Measurements from ENCODE around the gene MAP4K4.

The MAP4K4 gene

DNA sequence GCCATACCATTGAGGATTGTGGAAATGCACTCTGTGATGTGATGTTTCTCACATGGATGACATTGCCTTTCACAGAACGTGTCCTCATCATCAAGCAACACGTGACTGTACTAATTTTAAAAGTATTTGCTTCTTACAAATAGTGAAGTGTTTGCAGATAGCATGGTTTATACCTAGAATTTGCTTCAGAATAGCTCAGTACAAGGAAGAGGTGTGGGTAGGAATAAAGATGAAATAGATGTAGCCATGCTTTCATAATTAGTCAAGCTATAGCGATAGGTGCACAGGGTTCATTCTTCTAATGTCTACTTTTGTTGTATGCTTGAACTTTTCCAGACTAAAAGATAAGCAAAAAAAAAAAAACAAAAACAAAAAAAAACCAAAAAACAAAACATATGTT lies 27.5 kb downstream of the MAP4K4 start:
- Histone ChIP-seq H3K4me1 (ENCODE audit: insufficient read depth, insufficient read length) (no peaks in the 10 kb centered on the region), H3K36me3 (ENCODE audit: insufficient read depth, insufficient read length, low read length) (peaks cover 19% of the 10 kb centered on the region), H3K4me3 (ENCODE audit: insufficient read length, low read depth) (no peak overlapping the region), H3K9ac (ENCODE audit: insufficient read length, low read depth) (no peak overlapping the region), H3K27me3 (ENCODE audit: insufficient read depth, insufficient read length) (no peaks in the 10 kb centered on the region), H3K9me3 (ENCODE audit: insufficient read depth, low read length) (peaks cover 9% of the 10 kb centered on the region)
- no peak for TF ChIP-seq SUZ12 (IDR thresholded peaks at IDR 0.05; ENCODE audit: extremely low read depth, insufficient read depth, insufficient read length)
- no peak for TF ChIP-seq YY1 (IDR thresholded peaks at IDR 0.05; ENCODE audit: insufficient read depth, insufficient read length)
- TF ChIP-seq ZNF274 (IDR thresholded peaks at IDR 0.05; ENCODE audit: low read depth, low read length), result no peak
- no peak for DNase-seq (ENCODE audit: low read depth, low spot score)

DNA sequence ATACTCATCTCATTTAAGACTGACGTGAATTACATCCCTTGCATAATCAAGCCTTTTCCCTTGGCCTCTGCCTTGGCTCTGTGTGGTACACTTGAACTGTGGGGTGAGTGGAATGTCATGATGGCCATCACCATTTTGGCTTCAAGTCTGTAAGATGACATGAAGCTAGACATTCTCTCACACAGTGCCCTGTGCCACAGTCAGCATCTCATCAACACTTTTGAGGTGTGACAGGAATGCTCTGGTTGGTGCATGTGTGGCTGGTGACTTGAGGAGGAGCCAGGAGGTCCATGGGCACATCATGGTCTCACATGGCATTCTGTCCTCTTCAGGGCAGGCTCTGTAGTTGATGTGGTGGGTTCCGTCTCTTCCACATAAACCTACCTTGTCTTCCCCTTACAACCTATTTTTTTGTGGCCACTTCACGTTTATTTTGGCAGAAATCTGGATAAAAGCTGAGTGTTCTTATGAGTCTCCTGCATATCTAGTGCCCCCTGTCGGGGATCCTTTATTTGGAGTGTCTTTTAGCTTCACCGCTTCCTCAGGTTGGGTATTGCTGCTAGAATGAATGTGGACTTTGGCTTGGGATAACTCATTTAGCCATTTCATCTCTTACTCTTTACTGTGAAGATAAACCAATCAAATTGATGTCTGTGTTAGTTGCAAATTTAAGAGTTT lies 28.1 kb downstream of the MAP4K4 start:
- Histone ChIP-seq H3K4me1 (ENCODE audit: insufficient read depth, insufficient read length) (no peaks in the 10 kb centered on the region), H3K9ac (ENCODE audit: insufficient read length, low read depth) (no peak overlapping the region), H3K9me3 (ENCODE audit: insufficient read depth, low read length) (peaks cover 9% of the 10 kb centered on the region), H3K36me3 (ENCODE audit: insufficient read depth, insufficient read length, low read length) (peaks cover 22% of the 10 kb centered on the region), H3K27me3 (ENCODE audit: insufficient read depth, insufficient read length) (no peaks in the 10 kb centered on the region), H3K4me3 (ENCODE audit: insufficient read length, low read depth) (no peak overlapping the region)
- DNase-seq (ENCODE audit: low read depth, low spot score), result no peak
- no peak for TF ChIP-seq YY1 (IDR thresholded peaks at IDR 0.05; ENCODE audit: insufficient read depth, insufficient read length)

DNA sequence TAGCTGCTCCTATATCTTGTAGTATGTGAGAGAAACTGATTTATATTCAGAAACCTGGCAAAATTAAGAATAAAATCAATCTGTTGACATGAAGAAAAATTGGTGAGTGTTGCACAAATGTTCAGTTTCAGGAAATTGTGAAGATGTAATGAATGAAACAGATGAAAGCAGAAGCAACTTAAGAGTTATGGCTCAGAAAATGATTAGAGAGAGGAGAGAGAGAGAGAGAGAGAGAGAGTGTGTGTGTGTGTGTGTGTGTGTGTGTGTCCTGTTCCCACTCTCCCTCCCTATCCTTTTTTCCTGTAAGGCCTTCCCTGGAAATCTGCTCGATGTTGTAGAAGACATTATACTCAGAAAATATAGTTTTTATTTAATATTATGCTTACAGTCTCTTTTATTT lies 31.4 kb downstream of the MAP4K4 start:
- H3K36me3 ChIP-seq (ENCODE audit: insufficient read depth, insufficient read length, low read length), result peaks cover 22% of the 10 kb centered on the region
- no peak overlapping the region for H3K4me3 ChIP-seq (ENCODE audit: insufficient read length, low read depth)
- H3K4me1 ChIP-seq (ENCODE audit: insufficient read depth, insufficient read length), result peaks cover 10% of the 10 kb centered on the region
- H3K9me3 ChIP-seq (ENCODE audit: insufficient read depth, low read length), result no peaks in the 10 kb centered on the region
- H3K9ac ChIP-seq (ENCODE audit: insufficient read length, low read depth), result no peak overlapping the region
- no peak for DNase-seq (ENCODE audit: low read depth, low spot score)
- H3K27me3 ChIP-seq (ENCODE audit: insufficient read depth, insufficient read length), result no peaks in the 10 kb centered on the region
- TF ChIP-seq SUZ12 (IDR thresholded peaks at IDR 0.05; ENCODE audit: extremely low read depth, insufficient read depth, insufficient read length), result no peak
- no peak for TF ChIP-seq YY1 (IDR thresholded peaks at IDR 0.05; ENCODE audit: insufficient read depth, insufficient read length)
- TF ChIP-seq ZNF274 (IDR thresholded peaks at IDR 0.05; ENCODE audit: low read depth, low read length), result no peak

DNA sequence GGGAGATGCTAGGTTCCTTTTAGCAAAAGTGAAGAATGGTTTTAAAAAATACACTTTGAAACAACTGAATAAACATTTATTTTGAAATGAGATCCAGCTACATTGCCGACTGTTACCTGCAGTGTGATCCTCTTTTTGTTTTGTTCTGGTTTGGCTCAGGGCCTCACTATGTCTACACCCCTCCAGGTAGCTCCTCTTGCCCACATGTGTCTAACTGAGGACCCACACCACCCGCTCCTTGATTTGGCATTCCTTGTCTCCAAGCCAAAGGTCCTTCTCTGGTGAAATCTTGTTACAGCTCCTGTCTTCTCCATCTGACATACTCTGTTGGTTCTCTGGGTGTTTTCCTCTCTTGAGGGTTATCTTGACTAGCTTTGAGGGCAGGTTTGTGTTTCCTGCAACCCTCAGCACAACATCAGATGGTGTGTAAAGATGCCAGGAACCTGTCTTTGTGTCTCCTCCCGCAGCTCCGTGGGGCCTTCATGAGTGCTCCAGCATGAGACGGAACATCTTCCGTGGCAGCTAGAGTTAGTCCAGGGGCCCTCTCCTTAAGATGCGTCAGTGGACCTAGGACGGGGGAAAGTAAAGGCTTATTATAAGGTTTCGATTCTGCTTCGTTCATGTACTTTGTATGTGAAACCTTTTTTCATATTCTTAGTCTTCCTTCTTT lies 32.1 kb downstream of the MAP4K4 start:
- peaks cover 20% of the 10 kb centered on the region for H3K36me3 ChIP-seq (ENCODE audit: insufficient read depth, insufficient read length, low read length)
- H3K4me1 ChIP-seq (ENCODE audit: insufficient read depth, insufficient read length), result peaks cover 12% of the 10 kb centered on the region
- no peaks in the 10 kb centered on the region for H3K9me3 ChIP-seq (ENCODE audit: insufficient read depth, low read length)
- H3K27me3 ChIP-seq (ENCODE audit: insufficient read depth, insufficient read length), result no peaks in the 10 kb centered on the region
- no peak overlapping the region for H3K4me3 ChIP-seq (ENCODE audit: insufficient read length, low read depth)
- H3K9ac ChIP-seq (ENCODE audit: insufficient read length, low read depth), result no peak overlapping the region
- DNase-seq (ENCODE audit: low read depth, low spot score), result no peak
- no peak for TF ChIP-seq SUZ12 (IDR thresholded peaks at IDR 0.05; ENCODE audit: extremely low read depth, insufficient read depth, insufficient read length)

DNA sequence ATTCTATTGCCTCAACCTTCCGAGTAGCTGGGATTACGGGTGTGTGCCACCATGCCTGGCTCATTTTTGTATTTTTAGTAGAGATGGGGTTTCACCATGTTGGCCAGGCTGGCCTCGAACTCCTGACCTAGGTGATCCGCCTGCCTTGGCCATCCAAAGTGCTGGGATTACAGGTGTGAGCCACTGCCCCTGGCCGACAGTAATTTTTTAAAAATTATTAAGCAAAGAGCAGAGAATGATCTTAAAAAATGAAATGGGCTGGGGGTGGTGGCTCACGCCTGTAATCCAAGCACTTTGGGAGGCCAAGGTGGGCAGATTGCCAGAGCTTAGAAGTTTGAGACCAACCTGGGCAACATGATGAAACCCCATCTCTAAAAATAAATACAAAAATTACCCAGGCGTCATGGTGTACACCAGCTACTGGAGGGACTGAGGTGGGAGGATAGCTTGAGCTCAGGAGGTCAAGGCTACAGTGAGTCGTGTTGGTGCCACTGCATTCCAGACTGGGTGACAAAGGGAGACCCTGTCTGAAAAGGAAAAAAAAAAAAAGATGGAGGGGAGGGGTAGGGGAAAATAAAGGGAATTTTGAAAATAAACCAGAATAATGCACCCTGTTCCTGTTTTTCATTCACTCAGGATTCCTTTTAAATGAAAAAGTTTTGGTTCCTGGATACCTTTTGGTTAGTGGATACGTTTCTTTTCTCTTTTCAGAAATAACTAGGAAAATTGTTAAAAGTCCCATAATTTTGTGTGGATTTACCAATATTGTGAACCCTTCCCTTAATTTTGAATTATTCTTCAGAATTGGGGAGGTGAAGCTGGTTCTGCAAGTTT lies 33.9 kb downstream of the MAP4K4 start:
- TF ChIP-seq SUZ12 (IDR thresholded peaks at IDR 0.05; ENCODE audit: extremely low read depth, insufficient read depth, insufficient read length), result no peak
- TF ChIP-seq YY1 (IDR thresholded peaks at IDR 0.05; ENCODE audit: insufficient read depth, insufficient read length), result no peak
- TF ChIP-seq ZNF274 (IDR thresholded peaks at IDR 0.05; ENCODE audit: low read depth, low read length), result no peak
- H3K9me3 ChIP-seq (ENCODE audit: insufficient read depth, low read length), result no peaks in the 10 kb centered on the region
- DNase-seq (ENCODE audit: low read depth, low spot score), result no peak
- H3K36me3 ChIP-seq (ENCODE audit: insufficient read depth, insufficient read length, low read length), result peaks cover 15% of the 10 kb centered on the region
- H3K4me1 ChIP-seq (ENCODE audit: insufficient read depth, insufficient read length), result peaks cover 15% of the 10 kb centered on the region
- H3K27me3 ChIP-seq (ENCODE audit: insufficient read depth, insufficient read length), result no peaks in the 10 kb centered on the region
- no peak overlapping the region for H3K9ac ChIP-seq (ENCODE audit: insufficient read length, low read depth)
- no peak overlapping the region for H3K4me3 ChIP-seq (ENCODE audit: insufficient read length, low read depth)

DNA sequence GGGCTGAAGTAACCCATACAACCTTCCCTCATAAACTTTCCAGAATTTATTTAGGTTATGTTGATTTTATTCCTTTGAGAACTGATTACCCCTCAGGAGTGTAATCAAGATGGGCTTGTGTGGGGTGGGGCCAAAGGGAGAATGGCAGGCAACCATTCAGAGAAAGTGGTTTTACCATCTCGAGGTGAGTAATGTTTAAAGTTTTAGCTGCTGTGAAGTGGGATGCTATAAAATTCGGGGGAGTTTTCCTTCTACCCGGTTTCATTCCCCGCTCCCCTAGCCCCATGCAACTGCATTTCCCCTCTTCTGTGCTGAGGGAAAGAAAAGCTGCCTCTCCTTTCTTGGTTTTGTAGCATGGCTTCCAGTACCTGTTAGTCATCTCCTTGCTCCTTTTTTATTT lies 34.7 kb downstream of the MAP4K4 start:
- Histone ChIP-seq H3K4me3 (ENCODE audit: insufficient read length, low read depth) (no peak overlapping the region), H3K9ac (ENCODE audit: insufficient read length, low read depth) (no peak overlapping the region), H3K9me3 (ENCODE audit: insufficient read depth, low read length) (no peaks in the 10 kb centered on the region), H3K36me3 (ENCODE audit: insufficient read depth, insufficient read length, low read length) (peaks cover 15% of the 10 kb centered on the region), H3K4me1 (ENCODE audit: insufficient read depth, insufficient read length) (peaks cover 15% of the 10 kb centered on the region), H3K27me3 (ENCODE audit: insufficient read depth, insufficient read length) (no peaks in the 10 kb centered on the region)
- no peak for TF ChIP-seq ZNF274 (IDR thresholded peaks at IDR 0.05; ENCODE audit: low read depth, low read length)
- no peak for TF ChIP-seq YY1 (IDR thresholded peaks at IDR 0.05; ENCODE audit: insufficient read depth, insufficient read length)
- TF ChIP-seq SUZ12 (IDR thresholded peaks at IDR 0.05; ENCODE audit: extremely low read depth, insufficient read depth, insufficient read length), result no peak
- no peak for DNase-seq (ENCODE audit: low read depth, low spot score)

DNA sequence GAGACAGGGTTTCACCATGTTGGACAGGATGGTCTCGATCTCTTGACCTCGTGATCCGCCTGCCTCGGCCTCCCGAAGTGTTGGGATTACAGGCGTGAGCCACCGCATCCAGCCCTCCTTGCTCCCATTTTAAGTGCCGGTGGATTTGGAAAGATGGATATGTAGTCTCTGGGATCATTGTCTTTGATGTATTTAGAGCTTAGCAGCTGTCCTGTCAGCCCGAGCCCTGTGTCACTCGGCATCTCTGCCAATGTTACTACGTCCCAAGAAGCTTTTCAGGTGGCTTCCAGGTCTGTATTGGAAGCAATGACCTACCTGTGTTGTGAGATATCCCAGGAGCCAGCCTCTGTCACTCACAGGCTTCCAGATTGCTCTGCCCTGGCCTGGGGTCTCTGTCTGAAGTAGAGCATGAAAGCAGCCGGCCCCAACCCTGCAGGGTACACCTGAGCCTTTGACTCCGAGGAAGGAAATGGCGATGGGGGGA lies 35.3 kb downstream of the MAP4K4 start:
- TF ChIP-seq ZNF274 (IDR thresholded peaks at IDR 0.05; ENCODE audit: low read depth, low read length), result no peak
- TF ChIP-seq YY1 (IDR thresholded peaks at IDR 0.05; ENCODE audit: insufficient read depth, insufficient read length), result no peak
- no peak for TF ChIP-seq SUZ12 (IDR thresholded peaks at IDR 0.05; ENCODE audit: extremely low read depth, insufficient read depth, insufficient read length)
- no peaks in the 10 kb centered on the region for H3K9me3 ChIP-seq (ENCODE audit: insufficient read depth, low read length)

More for the DNA sequence above, 35.3 kb downstream of the MAP4K4 start:
- Histone ChIP-seq H3K36me3 (ENCODE audit: insufficient read depth, insufficient read length, low read length) (peaks cover 15% of the 10 kb centered on the region), H3K4me3 (ENCODE audit: insufficient read length, low read depth) (no peak overlapping the region), H3K27me3 (ENCODE audit: insufficient read depth, insufficient read length) (no peaks in the 10 kb centered on the region), H3K9ac (ENCODE audit: insufficient read length, low read depth) (no peak overlapping the region), H3K4me1 (ENCODE audit: insufficient read depth, insufficient read length) (peaks cover 15% of the 10 kb centered on the region)
- no peak for DNase-seq (ENCODE audit: low read depth, low spot score)
